ENCODE results near the gene COL8A2. TPM values are rescaled to one million over a fixed set of nuclear protein-coding genes. Genes with fewer than 3 reads are reported as not detected.

COL8A2 gene
- total RNA-seq, 2 experiments from 2014 or later: 1.8 to 1.9 TPM

- no peaks in the 10 kb centered on the region for H3K9me3 Mint-ChIP-seq
- H3K27ac Mint-ChIP-seq: peak overlapping the region; percentile 95
- peaks cover 59% of the 10 kb centered on the region for H3K4me1 Mint-ChIP-seq
- DNase-seq: no peak
- H3K4me3 Mint-ChIP-seq: peak overlapping the region; percentile 42
- peaks cover 14% of the 10 kb centered on the region for H3K36me3 Mint-ChIP-seq
- H3K27me3 Mint-ChIP-seq: no peaks in the 10 kb centered on the region
These were observed 26.3 kb upstream of the COL8A2 start for GRCh38 chr1:36151134-36151844.

- Mint-ChIP-seq H3K36me3 (peaks cover 14% of the 10 kb centered on the region), H3K9me3 (no peaks in the 10 kb centered on the region), H3K27ac (peak overlapping the region; percentile 95), H3K4me1 (peaks cover 59% of the 10 kb centered on the region), H3K4me3 (peak overlapping the region; percentile 93), H3K27me3 (no peaks in the 10 kb centered on the region)
- DNase-seq: peak; percentile 86
These were observed 25.5 kb upstream of the COL8A2 start for GRCh38 chr1:36150296-36151133.

GRCh38 chr1:36149973-36150295 lies 24.9 kb upstream of the COL8A2 start:
- no peak for DNase-seq
- Mint-ChIP-seq H3K27me3 (no peaks in the 10 kb centered on the region), H3K9me3 (no peaks in the 10 kb centered on the region), H3K27ac (peak overlapping the region; percentile 95), H3K4me1 (peaks cover 58% of the 10 kb centered on the region), H3K36me3 (peaks cover 14% of the 10 kb centered on the region), H3K4me3 (peak overlapping the region; percentile 93)

GRCh38 chr1:36149237-36149972 lies 24.4 kb upstream of the COL8A2 start, which contains the start of gene TRAPPC3:
TRAPPC3 (minus strand) TSS chr1:36149486; CDS start chr1:36149378, 108 bp downstream.
- Mint-ChIP-seq H3K27me3 (no peaks in the 10 kb centered on the region), H3K36me3 (peaks cover 14% of the 10 kb centered on the region), H3K4me1 (peaks cover 57% of the 10 kb centered on the region), H3K9me3 (no peaks in the 10 kb centered on the region), H3K27ac (peak within 1 kb of the TSS; percentile 95), H3K4me3 (peak within 1 kb of the TSS; percentile 93)
- DNase-seq: peak; percentile 100

- Mint-ChIP-seq H3K27ac (peak overlapping the region; percentile 95), H3K9me3 (no peaks in the 10 kb centered on the region), H3K4me3 (peak overlapping the region; percentile 93), H3K4me1 (peaks cover 54% of the 10 kb centered on the region), H3K27me3 (no peaks in the 10 kb centered on the region), H3K36me3 (peaks cover 14% of the 10 kb centered on the region)
- DNase-seq: no peak
These were observed 23.8 kb upstream of the COL8A2 start for GRCh38 chr1:36148821-36149236.

GRCh38 chr1:36144413-36144812 lies 19.4 kb upstream of the COL8A2 start:
- no peak overlapping the region for H3K4me3 Mint-ChIP-seq
- H3K27me3 Mint-ChIP-seq: no peaks in the 10 kb centered on the region
- no peaks in the 10 kb centered on the region for H3K9me3 Mint-ChIP-seq
- H3K27ac Mint-ChIP-seq: no peak overlapping the region
- no peak for DNase-seq
- peaks cover 44% of the 10 kb centered on the region for H3K4me1 Mint-ChIP-seq
- H3K36me3 Mint-ChIP-seq: peaks cover 20% of the 10 kb centered on the region

- DNase-seq: no peak
- Mint-ChIP-seq H3K27me3 (no peaks in the 10 kb centered on the region), H3K9me3 (no peaks in the 10 kb centered on the region), H3K36me3 (peaks cover 20% of the 10 kb centered on the region), H3K27ac (no peak overlapping the region), H3K4me1 (peaks cover 44% of the 10 kb centered on the region), H3K4me3 (no peak overlapping the region)
These were observed 18.4 kb upstream of the COL8A2 start for GRCh38 chr1:36143424-36143823.

- Mint-ChIP-seq H3K4me1 (peaks cover 37% of the 10 kb centered on the region), H3K27ac (no peak overlapping the region), H3K4me3 (no peak overlapping the region), H3K9me3 (no peaks in the 10 kb centered on the region), H3K36me3 (peaks cover 14% of the 10 kb centered on the region), H3K27me3 (no peaks in the 10 kb centered on the region)
- DNase-seq: no peak
These were observed 17.1 kb upstream of the COL8A2 start for GRCh38 chr1:36142121-36142520.

GRCh38 chr1:36139521-36139920 lies 14.5 kb upstream of the COL8A2 start:
- no peaks in the 10 kb centered on the region for H3K9me3 Mint-ChIP-seq
- peaks cover 31% of the 10 kb centered on the region for H3K4me1 Mint-ChIP-seq
- no peak overlapping the region for H3K27ac Mint-ChIP-seq
- H3K36me3 Mint-ChIP-seq: peaks cover 9% of the 10 kb centered on the region
- no peak overlapping the region for H3K4me3 Mint-ChIP-seq
- no peaks in the 10 kb centered on the region for H3K27me3 Mint-ChIP-seq
- no peak for DNase-seq

GRCh38 chr1:36137776-36138175 lies 12.8 kb upstream of the COL8A2 start:
- Mint-ChIP-seq H3K4me3 (no peak overlapping the region), H3K4me1 (peaks cover 24% of the 10 kb centered on the region), H3K27ac (no peak overlapping the region), H3K9me3 (no peaks in the 10 kb centered on the region), H3K36me3 (peaks cover 3% of the 10 kb centered on the region), H3K27me3 (no peaks in the 10 kb centered on the region)
- DNase-seq: no peak

GRCh38 chr1:36137226-36137625 lies 12.2 kb upstream of the COL8A2 start:
- no peak overlapping the region for H3K27ac Mint-ChIP-seq
- no peak for DNase-seq
- peaks cover 21% of the 10 kb centered on the region for H3K4me1 Mint-ChIP-seq
- H3K9me3 Mint-ChIP-seq: no peaks in the 10 kb centered on the region
- H3K4me3 Mint-ChIP-seq: no peak overlapping the region
- peaks cover 3% of the 10 kb centered on the region for H3K36me3 Mint-ChIP-seq
- H3K27me3 Mint-ChIP-seq: no peaks in the 10 kb centered on the region

GRCh38 chr1:36136535-36136934 lies 11.5 kb upstream of the COL8A2 start:
- no peak for DNase-seq
- no peak overlapping the region for H3K4me3 Mint-ChIP-seq
- no peak overlapping the region for H3K27ac Mint-ChIP-seq
- H3K9me3 Mint-ChIP-seq: no peaks in the 10 kb centered on the region
- peaks cover 3% of the 10 kb centered on the region for H3K36me3 Mint-ChIP-seq
- no peaks in the 10 kb centered on the region for H3K27me3 Mint-ChIP-seq
- peaks cover 18% of the 10 kb centered on the region for H3K4me1 Mint-ChIP-seq

- Mint-ChIP-seq H3K36me3 (peaks cover 3% of the 10 kb centered on the region), H3K27me3 (no peaks in the 10 kb centered on the region), H3K4me1 (peaks cover 11% of the 10 kb centered on the region), H3K9me3 (no peaks in the 10 kb centered on the region), H3K27ac (peak overlapping the region; percentile 57), H3K4me3 (no peak overlapping the region)
- DNase-seq: no peak
These were observed 10.8 kb upstream of the COL8A2 start for GRCh38 chr1:36135796-36136195.

- H3K36me3 Mint-ChIP-seq: peaks cover 3% of the 10 kb centered on the region
- H3K4me1 Mint-ChIP-seq: peaks cover 6% of the 10 kb centered on the region
- no peak overlapping the region for H3K27ac Mint-ChIP-seq
- no peak overlapping the region for H3K4me3 Mint-ChIP-seq
- no peak for DNase-seq
- no peaks in the 10 kb centered on the region for H3K9me3 Mint-ChIP-seq
- no peaks in the 10 kb centered on the region for H3K27me3 Mint-ChIP-seq
These were observed 10.3 kb upstream of the COL8A2 start for GRCh38 chr1:36135330-36135667.

Measured in activated naive CD8-positive, alpha-beta T cell treated with anti-CD3 and anti-CD28 coated beads for 36 hours (primary cell).